ENCODE measurements around the gene DACT3. TPM values are rescaled to one million over a fixed set of nuclear protein-coding genes. Genes with fewer than 3 reads are reported as not detected.

The DACT3 gene
- total and polyA plus RNA-seq, 4 donors = 0.32 to 1.4 (median 1.0) TPM

GRCh38 chr19:46611776-46612175 is 49.2 kb downstream of the DACT3 start:
- Histone ChIP-seq H3K9me3 (ENCODE audit: control insufficient read depth in 4 of 4, low read length in 3 of 4) (no peaks in the 10 kb centered on the region), H3K4me3 (ENCODE audit: low read depth in 1 of 3, low read length in 3 of 3) (no peak overlapping the region), H3K27me3 (ENCODE audit: control insufficient read depth in 4 of 4, insufficient read depth in 4 of 4, low read length in 3 of 4) (no peaks in the 10 kb centered on the region), H3K9ac (ENCODE audit: low read depth in 1 of 2, low read length in 2 of 2) (no peak overlapping the region), H3K27ac (ENCODE audit: low read depth in 1 of 2, low read length in 2 of 2) (no peak overlapping the region), H3K4me1 (ENCODE audit: control insufficient read depth in 4 of 4, insufficient read depth in 4 of 4, low read length in 3 of 4) (peaks cover 0 to 4% (median 1%) of the 10 kb centered on the region in 4 donors), H3K36me3 (ENCODE audit: control insufficient read depth in 4 of 4, insufficient read depth in 3 of 4, low read depth in 1 of 4, low read length in 3 of 4) (peaks cover 11 to 32% (median 26%) of the 10 kb centered on the region in 4 donors)
- DNase-seq (ENCODE audit: low spot score) = no peak
- TF ChIP-seq GABPA (IDR thresholded peaks at IDR 0.05 in 1 of 2, conservative IDR thresholded peaks at IDR 0.05 in 1 of 2) (no peak), YY1 (IDR thresholded peaks at IDR 0.05) (no peak), RXRA (IDR thresholded peaks at IDR 0.05) (no peak), NR2F2 (IDR thresholded peaks at IDR 0.05) (no peak), REST (IDR thresholded peaks at IDR 0.05) (no peak)
- WGBS = 78% methylated on average over 6 of the region's 6 CpGs

GRCh38 chr19:46610851-46611770 is 49.9 kb downstream of the DACT3 start:
- no peaks in the 10 kb centered on the region for H3K27me3 ChIP-seq (ENCODE audit: control insufficient read depth in 4 of 4, insufficient read depth in 4 of 4, low read length in 3 of 4)
- no peak for DNase-seq (ENCODE audit: low spot score)
- no peaks in the 10 kb centered on the region for H3K9me3 ChIP-seq (ENCODE audit: control insufficient read depth in 4 of 4, low read length in 3 of 4)
- H3K4me3 ChIP-seq (ENCODE audit: low read depth in 1 of 3, low read length in 3 of 3) = no peak overlapping the region
- H3K27ac ChIP-seq (ENCODE audit: low read depth in 1 of 2, low read length in 2 of 2) = no peak overlapping the region
- peaks cover 0 to 8% (median 3%) of the 10 kb centered on the region in 4 donors for H3K4me1 ChIP-seq (ENCODE audit: control insufficient read depth in 4 of 4, insufficient read depth in 4 of 4, low read length in 3 of 4)
- peaks cover 11 to 32% (median 26%) of the 10 kb centered on the region in 4 donors for H3K36me3 ChIP-seq (ENCODE audit: control insufficient read depth in 4 of 4, insufficient read depth in 3 of 4, low read depth in 1 of 4, low read length in 3 of 4)
- no peak for TF ChIP-seq SP1 (IDR thresholded peaks at IDR 0.05)
- no peak for TF ChIP-seq ZBTB33 (IDR thresholded peaks at IDR 0.05)
- no peak for TF ChIP-seq CTCF (IDR thresholded peaks at IDR 0.05; ENCODE audit: low read depth, low read length, missing input control)
- no peak for TF ChIP-seq RAD21 (IDR thresholded peaks at IDR 0.05)
- TF ChIP-seq FOXA2 (IDR thresholded peaks at IDR 0.05) = no peak
- TF ChIP-seq MAX (IDR thresholded peaks at IDR 0.05) = no peak
- no peak for TF ChIP-seq HNF4G (IDR thresholded peaks at IDR 0.05)
- no peak for TF ChIP-seq RXRA (IDR thresholded peaks at IDR 0.05)
- no peak for TF ChIP-seq ATF3 (IDR thresholded peaks at IDR 0.05)
- no peak for TF ChIP-seq NR2F2 (IDR thresholded peaks at IDR 0.05)
- no peak for TF ChIP-seq REST (IDR thresholded peaks at IDR 0.05)
- TF ChIP-seq YY1 (IDR thresholded peaks at IDR 0.05) = no peak
- TF ChIP-seq GABPA (IDR thresholded peaks at IDR 0.05 in 1 of 2, conservative IDR thresholded peaks at IDR 0.05 in 1 of 2) = no peak
- TF ChIP-seq EGR1 (IDR thresholded peaks at IDR 0.05; ENCODE audit: low read depth in 2 of 2) = no peak
- TF ChIP-seq TAF1 (conservative IDR thresholded peaks at IDR 0.05) = no peak
- no peak for TF ChIP-seq JUND (IDR thresholded peaks at IDR 0.05)
- TF ChIP-seq FOXA1 (IDR thresholded peaks at IDR 0.05) = no peak
- no peak for TF ChIP-seq HNF4A (conservative IDR thresholded peaks at IDR 0.05)
- no peak overlapping the region for H3K9ac ChIP-seq (ENCODE audit: low read depth in 1 of 2, low read length in 2 of 2)
- WGBS = 79% methylated on average over 17 of the region's 17 CpGs
